K562 (cell line): Measurements from ENCODE around the gene PDIA3. TPM values are rescaled to one million over a fixed set of nuclear protein-coding genes. Genes with fewer than 3 reads are reported as not detected.

Experiments used
- BRD4 ChIP-seq: fragments of 200-600 bp; sonication (generic); IDR thresholded peaks from 2 replicates; pipeline ENCODE4 v1.6.1; 2017; ENCODE audit warnings: inconsistent platforms
- CBX3 ChIP-seq, 2 experiments: IDR thresholded peaks; 1 replicate in 1 of 2; 2 replicates in 1 of 2; pipeline ENCODE4 v1.6.1; 2012; ENCODE audit warnings: inconsistent platforms in 2 of 2, low read length in 2 of 2, borderline replicate concordance in 1 of 2, control low read depth in 1 of 2
- FOXK2 ChIP-seq, 2 experiments: fragments of 450-650 bp; IDR thresholded peaks in 1 of 2; conservative IDR thresholded peaks in 1 of 2; 2 replicates each; pipeline ENCODE4 v1.6.1; 2016; ENCODE audit warnings: low read depth in 2 of 2, mild to moderate bottlenecking in 1 of 2
- GTF2F1 ChIP-seq: IDR thresholded peaks from 2 replicates; pipeline ENCODE4 v1.6.1; 2011; ENCODE audit warnings: low read depth, low read length, improper control_type of control experiment
- KDM5B ChIP-seq: fragments of 200-600 bp; sonication (generic); IDR thresholded peaks from 2 replicates; pipeline ENCODE4 v1.6.1; 2012; ENCODE audit warnings: low read depth, mild to moderate bottlenecking, moderate library complexity, low read length, control low read depth, inconsistent platforms; ENCODE audit not compliant: insufficient replicate concordance
- RB1 ChIP-seq: fragments of 450-650 bp; IDR thresholded peaks from 2 replicates; pipeline ENCODE4 v1.6.1; 2017; ENCODE audit warnings: low read depth, mild to moderate bottlenecking
- RBM17 ChIP-seq: fragments of 200-400 bp; formaldehyde crosslinking; IDR thresholded peaks from 2 replicates; pipeline ENCODE4 v1.6.1; 2017; ENCODE audit warnings: low read depth, mild to moderate bottlenecking, low read length, borderline replicate concordance
- RNF2 ChIP-seq: sonication (generic); IDR thresholded peaks from 2 replicates; pipeline ENCODE4 v1.6.1; 2016
- SIN3A ChIP-seq, 2 experiments: fragments of 150-350 bp in 1 of 2; IDR thresholded peaks; 2 replicates each; pipeline ENCODE4 v1.6.1; 2011 to 2016; ENCODE audit warnings: borderline replicate concordance in 2 of 2, low read depth in 2 of 2, low read length in 2 of 2, mild to moderate bottlenecking in 2 of 2, moderate library complexity in 2 of 2; ENCODE audit not compliant: control insufficient read depth in 1 of 2
- SMARCE1 ChIP-seq: fragments of 450-650 bp; IDR thresholded peaks from 2 replicates; pipeline ENCODE4 v1.7.1; 2016; ENCODE audit warnings: mild to moderate bottlenecking
- SUPT5H ChIP-seq: fragments of 450-650 bp; IDR thresholded peaks from 2 replicates; pipeline ENCODE4 v1.6.1; 2016
- TAF9B ChIP-seq: fragments of 450-650 bp; IDR thresholded peaks from 2 replicates; pipeline ENCODE4 v1.6.1; 2018; ENCODE audit warnings: mild to moderate bottlenecking; ENCODE audit not compliant: partially characterized antibody
- TEAD4 ChIP-seq, 2 experiments: sonication (generic) in 1 of 2; formaldehyde crosslinking in 1 of 2; IDR thresholded peaks; 2 replicates each; pipeline versions ENCODE4 v1.6.1 to v1.8.0; 2012 to 2022; ENCODE audit warnings: borderline replicate concordance in 1 of 2, inconsistent platforms in 1 of 2, low read length in 1 of 2, mild to moderate bottlenecking in 1 of 2, missing genetic modification reagents in 1 of 2
- ZC3H4 ChIP-seq: sonication (generic); formaldehyde crosslinking; IDR thresholded peaks from 2 replicates; pipeline ENCODE4 v1.9.0; 2021; ENCODE audit warnings: missing genetic modification reagents, borderline replicate concordance
- ZNF134 ChIP-seq: fragments of 250-450 bp; sonication (Bioruptor Pico); conservative IDR thresholded peaks from 2 replicates; pipeline ENCODE4 v1.4.0; 2020
- polyA plus RNA-seq, 8 experiments: library from polyadenylated mRNA; depleted of rRNA in 4 of 8; stranded (reverse) in 5 of 8; unstranded in 3 of 8; fragments of >200 nt; fragmentation: Nextera tagmentation in 2 of 8; fragmentation: Illumina TruSeq in 1 of 8; extraction: Ambion mirVana in 2 of 8; extraction: Trizol in 1 of 8; gene quantifications; 2 replicates each; pipeline versions ENCODE4 v1.2.1 to v1.2.3, GENCODE V29; 2011 to 2014; ENCODE audit warnings: inconsistent platforms in 1 of 8, missing spikeins in 1 of 8
- total RNA-seq, 7 experiments: library from RNA; depleted of rRNA in 6 of 7; stranded (reverse); fragments of >200 nt in 6 of 7; fragmentation: Illumina TruSeq in 2 of 7; extraction: Trizol in 2 of 7; gene quantifications; 2 replicates each; pipeline versions ENCODE4 v1.2.1 to v1.2.3, GENCODE V29; 2011 to 2021; ENCODE audit warnings: low replicate concordance in 1 of 7
- TF ChIP-seq, protein P1 (sequence below): fragments of 200-800 bp; sonication (Bioruptor generic); IDR thresholded peaks from 2 replicates; pipeline ENCODE4 v1.6.1; 2017; ENCODE audit warnings: missing genetic modification characterization, missing compliant biosample characterization
- TF ChIP-seq, protein P2 (sequence below), 3 experiments: fragments of 200-800 bp in 1 of 3; sonication (Bioruptor generic) in 1 of 3; sonication (generic) in 1 of 3; formaldehyde crosslinking in 1 of 3; IDR thresholded peaks; 2 replicates each; pipeline versions ENCODE4 v1.6.1 to v1.8.0; 2016 to 2022; ENCODE audit warnings: mild to moderate bottlenecking in 2 of 3, missing compliant biosample characterization in 2 of 3, missing genetic modification characterization in 2 of 3, missing genetic modification reagents in 1 of 3
- TF ChIP-seq, protein P3 (sequence below): sonication (generic); formaldehyde crosslinking; IDR thresholded peaks from 2 replicates; pipeline ENCODE4 v1.8.1; 2023; ENCODE audit warnings: mild to moderate bottlenecking, missing genetic modification reagents
- TF ChIP-seq, protein P4 (sequence below): sonication (generic); formaldehyde crosslinking; IDR thresholded peaks from 2 replicates; pipeline ENCODE4 v1.8.0; 2022; ENCODE audit warnings: mild to moderate bottlenecking, missing genetic modification reagents

Gene PDIA3
- total and polyA plus RNA-seq, 9 of the 15 experiments (the other 6 are each of a cell fraction or from before 2014, with no cell fraction given), result 13.5 to 386 (median 149) TPM

DNA sequence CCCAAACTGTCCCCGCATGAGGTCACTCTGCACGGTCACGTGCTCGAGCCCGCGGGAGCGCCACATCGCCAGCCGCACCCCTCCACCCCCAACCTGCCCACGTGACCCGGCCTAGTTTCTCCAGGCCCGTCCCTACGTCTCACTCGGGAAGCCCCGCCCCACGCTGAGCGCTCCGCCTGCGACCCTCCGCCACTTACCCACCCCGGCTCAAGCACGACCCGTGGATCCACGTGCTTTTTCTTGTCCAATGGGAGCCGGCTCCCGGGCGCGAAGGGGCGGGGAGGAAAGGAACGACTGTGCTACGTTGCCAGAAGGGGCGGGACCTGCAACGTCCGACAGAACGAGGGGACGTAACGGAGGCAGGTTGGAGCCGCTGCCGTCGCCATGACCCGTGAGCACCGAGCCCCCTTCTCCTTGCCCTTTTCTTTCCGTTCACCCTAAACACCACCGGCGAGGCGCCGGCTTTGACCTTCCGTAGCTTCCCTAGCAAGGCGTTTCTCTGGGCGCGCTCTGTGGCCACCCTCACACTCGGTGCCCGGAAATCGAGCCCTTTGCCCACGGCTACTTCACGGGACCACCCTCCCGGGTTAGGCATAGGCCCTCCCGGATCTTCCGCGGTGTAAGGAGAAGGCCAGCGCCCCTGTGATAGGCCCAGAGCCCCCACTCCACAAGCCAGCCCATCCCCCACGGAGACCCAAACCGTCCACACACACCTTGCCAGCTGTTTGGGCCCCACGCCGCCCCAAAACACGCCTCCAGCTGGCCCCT lies 45.9 kb downstream of the PDIA3 start, which contains the start of gene SERF2 (continued):
- TF ChIP-seq, protein P1, sequence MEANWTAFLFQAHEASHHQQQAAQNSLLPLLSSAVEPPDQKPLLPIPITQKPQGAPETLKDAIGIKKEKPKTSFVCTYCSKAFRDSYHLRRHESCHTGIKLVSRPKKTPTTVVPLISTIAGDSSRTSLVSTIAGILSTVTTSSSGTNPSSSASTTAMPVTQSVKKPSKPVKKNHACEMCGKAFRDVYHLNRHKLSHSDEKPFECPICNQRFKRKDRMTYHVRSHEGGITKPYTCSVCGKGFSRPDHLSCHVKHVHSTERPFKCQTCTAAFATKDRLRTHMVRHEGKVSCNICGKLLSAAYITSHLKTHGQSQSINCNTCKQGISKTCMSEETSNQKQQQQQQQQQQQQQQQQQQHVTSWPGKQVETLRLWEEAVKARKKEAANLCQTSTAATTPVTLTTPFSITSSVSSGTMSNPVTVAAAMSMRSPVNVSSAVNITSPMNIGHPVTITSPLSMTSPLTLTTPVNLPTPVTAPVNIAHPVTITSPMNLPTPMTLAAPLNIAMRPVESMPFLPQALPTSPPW (CRISPR knock-in tag), result peak; percentile 89
- TF ChIP-seq, protein P2, sequence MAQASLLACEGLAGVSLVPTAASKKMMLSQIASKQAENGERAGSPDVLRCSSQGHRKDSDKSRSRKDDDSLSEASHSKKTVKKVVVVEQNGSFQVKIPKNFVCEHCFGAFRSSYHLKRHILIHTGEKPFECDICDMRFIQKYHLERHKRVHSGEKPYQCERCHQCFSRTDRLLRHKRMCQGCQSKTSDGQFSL (CRISPR knock-in tag; IDR thresholded peaks at IDR 0.05), result 0 out of 2 replicates have a peak, but pooled peaks have one; percentile 20
- TF ChIP-seq, protein P2 (tag; IDR thresholded peaks at IDR 0.05), result no peak
- TF ChIP-seq, protein P3, sequence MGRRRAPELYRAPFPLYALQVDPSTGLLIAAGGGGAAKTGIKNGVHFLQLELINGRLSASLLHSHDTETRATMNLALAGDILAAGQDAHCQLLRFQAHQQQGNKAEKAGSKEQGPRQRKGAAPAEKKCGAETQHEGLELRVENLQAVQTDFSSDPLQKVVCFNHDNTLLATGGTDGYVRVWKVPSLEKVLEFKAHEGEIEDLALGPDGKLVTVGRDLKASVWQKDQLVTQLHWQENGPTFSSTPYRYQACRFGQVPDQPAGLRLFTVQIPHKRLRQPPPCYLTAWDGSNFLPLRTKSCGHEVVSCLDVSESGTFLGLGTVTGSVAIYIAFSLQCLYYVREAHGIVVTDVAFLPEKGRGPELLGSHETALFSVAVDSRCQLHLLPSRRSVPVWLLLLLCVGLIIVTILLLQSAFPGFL (CRISPR knock-in tag), result 0 out of 2 replicates have a peak, but pooled peaks have one; percentile 37
- TF ChIP-seq RB1, result peak; percentile 62
- peak; percentile 80; the same call in 1 of the 2 replicates for TF ChIP-seq RNF2
- peak; percentile 98 for TF ChIP-seq SUPT5H
- TF ChIP-seq SIN3A (IDR thresholded peaks at IDR 0.05; ENCODE audit: borderline replicate concordance in 2 of 2, control insufficient read depth in 1 of 2, low read depth in 2 of 2, low read length in 2 of 2), result peak; percentile 42 to 65; a peak in 2 of 4 replicates
- TF ChIP-seq RBM17, result no peak
- peak; percentile 59 for TF ChIP-seq KDM5B
- peak; percentile 44 to 87; a peak in 3 of 4 replicates for TF ChIP-seq FOXK2 (conservative IDR thresholded peaks at IDR 0.05 in 1 of 2, IDR thresholded peaks at IDR 0.05 in 1 of 2; ENCODE audit: low read depth in 2 of 2)
- peak in 1 of 2 experiments; percentile 69; a peak in 1 of 3 replicates for TF ChIP-seq CBX3 (IDR thresholded peaks at IDR 0.05; ENCODE audit: borderline replicate concordance in 1 of 2, low read length in 2 of 2)
- peak; percentile 31; the same call in 1 of the 2 replicates for TF ChIP-seq SMARCE1
- TF ChIP-seq, protein P4, sequence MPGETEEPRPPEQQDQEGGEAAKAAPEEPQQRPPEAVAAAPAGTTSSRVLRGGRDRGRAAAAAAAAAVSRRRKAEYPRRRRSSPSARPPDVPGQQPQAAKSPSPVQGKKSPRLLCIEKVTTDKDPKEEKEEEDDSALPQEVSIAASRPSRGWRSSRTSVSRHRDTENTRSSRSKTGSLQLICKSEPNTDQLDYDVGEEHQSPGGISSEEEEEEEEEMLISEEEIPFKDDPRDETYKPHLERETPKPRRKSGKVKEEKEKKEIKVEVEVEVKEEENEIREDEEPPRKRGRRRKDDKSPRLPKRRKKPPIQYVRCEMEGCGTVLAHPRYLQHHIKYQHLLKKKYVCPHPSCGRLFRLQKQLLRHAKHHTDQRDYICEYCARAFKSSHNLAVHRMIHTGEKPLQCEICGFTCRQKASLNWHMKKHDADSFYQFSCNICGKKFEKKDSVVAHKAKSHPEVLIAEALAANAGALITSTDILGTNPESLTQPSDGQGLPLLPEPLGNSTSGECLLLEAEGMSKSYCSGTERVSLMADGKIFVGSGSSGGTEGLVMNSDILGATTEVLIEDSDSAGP, result 0 out of 2 replicates have a peak, but pooled peaks have one; percentile 38
- TF ChIP-seq TAF9B, result peak; percentile 75
- TF ChIP-seq ZNF134 (CRISPR knock-in tag), result no peak
- peak; percentile 88; the same call in 1 of the 2 replicates for TF ChIP-seq BRD4
- no peak for TF ChIP-seq GTF2F1
- no peak for TF ChIP-seq TEAD4 (IDR thresholded peaks at IDR 0.05; ENCODE audit: low read length)
- no peak for TF ChIP-seq TEAD4 (CRISPR knock-in tag; IDR thresholded peaks at IDR 0.05; ENCODE audit: borderline replicate concordance)
- TF ChIP-seq ZC3H4 (CRISPR knock-in tag), result peak; percentile 96; the same call in 1 of the 2 replicates
